Keratinocyte (primary cell): ENCODE results near the gene YBX1. TPM values are rescaled to one million over a fixed set of nuclear protein-coding genes. Genes with fewer than 3 reads are reported as not detected.
"Not testable (repeated sequence)": the region's sequence is repeated elsewhere in the genome, so short reads cannot be mapped to it uniquely, and the experiment has no call there.

Experiments used
- DNase-seq: peaks from one replicate; pipeline ENCODE4 v3.0.0-alpha.2; 2011; ENCODE audit warnings: low read depth, missing footprints, low spot score
- FAIRE-seq: peaks from 2 replicates; lab custom pipeline; 2011; peaks lifted over from hg19 to GRCh38; lab: Jason Lieb, UNC
- H2AFZ ChIP-seq: 2 replicates; pipeline ENCODE4 v1.6.0; 2012; ENCODE audit warnings: low read length, control low read depth, inconsistent platforms; ENCODE audit not compliant: control insufficient read depth
- H3K27ac ChIP-seq: 2 replicates; pipeline ENCODE4 v1.5.1; 2011; ENCODE audit warnings: low read length; ENCODE audit not compliant: control insufficient read depth, insufficient read depth
- H3K27me3 ChIP-seq: 3 replicates; pipeline ENCODE4 v1.6.0; 2011; ENCODE audit warnings: low read length; ENCODE audit not compliant: control insufficient read depth, insufficient read depth; ENCODE audit errors: extremely low read depth
- H3K36me3 ChIP-seq, 2 experiments: 2 replicates in 1 of 2; 3 replicates in 1 of 2; pipeline ENCODE4 v1.5.1; 2011; ENCODE audit warnings: low read length in 2 of 2, mild to moderate bottlenecking in 1 of 2; ENCODE audit not compliant: control insufficient read depth in 2 of 2, insufficient read depth in 2 of 2; ENCODE audit errors: extremely low read depth in 1 of 2
- H3K4me1 ChIP-seq: 3 replicates; pipeline ENCODE4 v1.5.1; 2011; ENCODE audit warnings: low read length; ENCODE audit not compliant: control insufficient read depth, insufficient read depth; ENCODE audit errors: extremely low read depth
- H3K4me2 ChIP-seq: 3 replicates; pipeline ENCODE4 v1.6.0; 2011; ENCODE audit warnings: low read depth, low read length; ENCODE audit not compliant: control insufficient read depth, insufficient read depth; ENCODE audit errors: extremely low read depth
- H3K4me3 ChIP-seq, 3 experiments: fragments of 200-600 bp in 1 of 3; sonication (generic) in 1 of 3; 2 replicates in 2 of 3; 3 replicates in 1 of 3; pipeline ENCODE4 v1.5.1; 2011 to 2016; ENCODE audit warnings: low read length in 3 of 3, mild to moderate bottlenecking in 3 of 3, control low read depth in 2 of 3, inconsistent platforms in 1 of 3, low read depth in 1 of 3, mixed read lengths in 1 of 3, mixed run types in 1 of 3, moderate library complexity in 1 of 3; ENCODE audit not compliant: control insufficient read depth in 2 of 3, insufficient read depth in 2 of 3; ENCODE audit errors: extremely low read depth in 1 of 3
- H3K79me2 ChIP-seq: 2 replicates; pipeline ENCODE4 v1.6.0; 2012; ENCODE audit warnings: low read length; ENCODE audit not compliant: control insufficient read depth, insufficient read depth
- H3K9ac ChIP-seq: 3 replicates; pipeline ENCODE4 v1.6.0; 2011; ENCODE audit warnings: low read length; ENCODE audit not compliant: control insufficient read depth, insufficient read depth; ENCODE audit errors: extremely low read depth
- H3K9me1 ChIP-seq: 3 replicates; pipeline ENCODE4 v1.6.0; 2011; ENCODE audit warnings: low read length; ENCODE audit not compliant: control insufficient read depth, insufficient read depth; ENCODE audit errors: extremely low read depth
- H3K9me3 ChIP-seq: 2 replicates; pipeline ENCODE4 v1.5.1; 2012; ENCODE audit warnings: low read depth, low read length; ENCODE audit not compliant: control insufficient read depth
- H4K20me1 ChIP-seq: 3 replicates; pipeline ENCODE4 v1.6.0; 2011; ENCODE audit warnings: low read length; ENCODE audit not compliant: control insufficient read depth, insufficient read depth; ENCODE audit errors: extremely low read depth
- CTCF ChIP-seq, 3 experiments: IDR thresholded peaks in 1 of 3; conservative IDR thresholded peaks in 1 of 3; optimal IDR thresholded peaks in 1 of 3; 2 replicates in 2 of 3; 3 replicates in 1 of 3; pipeline versions ENCODE3 to v1.5.1; 2011; ENCODE audit warnings: low read length in 3 of 3, mild to moderate bottlenecking in 3 of 3, moderate library complexity in 2 of 3, control low read depth in 1 of 3, inconsistent platforms in 1 of 3; ENCODE audit not compliant: insufficient read depth in 2 of 3; ENCODE audit errors: extremely low read depth in 1 of 3
- EZH2 ChIP-seq: IDR thresholded peaks from one replicate; pipeline ENCODE4 v1.6.1; 2012; ENCODE audit warnings: inconsistent platforms, mild to moderate bottlenecking, low read length, moderate library complexity
- dilution Hi-C: fragments of 300-500 bp; cut with MboI; formaldehyde crosslinking; loops from one replicate; pipeline ENCODE4 v1.7.0; 2020; ENCODE audit warnings: low sequenced_read_pairs; ENCODE audit not compliant: extremely low pct_ligation_motif_present
- polyA plus RNA-seq, 5 experiments: library from polyadenylated mRNA; depleted of rRNA in 3 of 5; stranded (reverse) in 3 of 5; stranded (forward) in 1 of 5; unstranded in 1 of 5; fragments of >200 nt; gene quantifications; 1 replicate in 1 of 5; 2 replicates in 3 of 5; 3 replicates in 1 of 5; pipeline versions ENCODE4 v1.2.1 to v1.2.3, GENCODE V29; 2011 to 2012; ENCODE audit warnings: missing spikeins in 2 of 5, low read depth in 1 of 5, low replicate concordance in 1 of 5

Gene YBX1
- polyA plus RNA-seq, 1 donor (not counting 4 experiments of a cell fraction or from before 2014, with no cell fraction given), result 1,066 TPM

- DNase-seq (no peak), FAIRE-seq (no peak)
- no peaks in the 10 kb centered on the region for H3K9me3 ChIP-seq
- dilution Hi-C loops, result no loop called here
- H4K20me1 ChIP-seq, result no peaks in the 10 kb centered on the region
- no peak for TF ChIP-seq EZH2
- TF ChIP-seq CTCF (optimal IDR thresholded peaks at IDR 0.05 in 1 of 3, IDR thresholded peaks at IDR 0.05 in 1 of 3, conservative IDR thresholded peaks at IDR 0.05 in 1 of 3; ENCODE audit: extremely low read depth in 1 of 3, insufficient read depth in 2 of 3, low read length in 3 of 3), result no peak
- H3K79me2 ChIP-seq, result no peaks in the 10 kb centered on the region
- no peak overlapping the region for H2AFZ ChIP-seq
- no peaks in the 10 kb centered on the region for H3K27me3 ChIP-seq
- H3K36me3 ChIP-seq, result peaks cover 32 to 36% of the 10 kb centered on the region in 2 experiments
- peaks cover 4% of the 10 kb centered on the region for H3K4me1 ChIP-seq
- no peak overlapping the region for H3K27ac ChIP-seq
- no peak overlapping the region for H3K4me2 ChIP-seq
- H3K4me3 ChIP-seq, result no peak overlapping the region
- H3K9ac ChIP-seq, result no peak overlapping the region
- H3K9me1 ChIP-seq, result peaks cover 3% of the 10 kb centered on the region
Observed at GRCh38 chr1:42750041-42750440, 67.8 kb downstream of the YBX1 start.

GRCh38 chr1:42751511-42752070 lies 69.4 kb downstream of the YBX1 start:
- H3K4me3 ChIP-seq, DNase-seq, H3K9me3 ChIP-seq, H3K27ac ChIP-seq, H3K4me1 ChIP-seq, H2AFZ ChIP-seq, H3K79me2 ChIP-seq, FAIRE-seq, H3K9ac ChIP-seq, H3K27me3 ChIP-seq, H3K9me1 ChIP-seq, H3K4me2 ChIP-seq, H4K20me1 ChIP-seq, dilution Hi-C loops: not testable (repeated sequence)
- H3K36me3 ChIP-seq, result peaks cover 38 to 41% of the 10 kb centered on the region in 2 experiments

- peaks cover 3% of the 10 kb centered on the region for H3K9me1 ChIP-seq
- H3K79me2 ChIP-seq, result no peaks in the 10 kb centered on the region
- H3K4me1 ChIP-seq, result peaks cover 4% of the 10 kb centered on the region
- no peaks in the 10 kb centered on the region for H3K9me3 ChIP-seq
- H3K4me2 ChIP-seq, result no peak overlapping the region
- H3K36me3 ChIP-seq, result peaks cover 39 to 40% of the 10 kb centered on the region in 2 experiments
- DNase-seq, result no peak
- H2AFZ ChIP-seq, result no peak overlapping the region
- no peak overlapping the region for H3K4me3 ChIP-seq
- TF ChIP-seq CTCF (optimal IDR thresholded peaks at IDR 0.05 in 1 of 3, IDR thresholded peaks at IDR 0.05 in 1 of 3, conservative IDR thresholded peaks at IDR 0.05 in 1 of 3; ENCODE audit: extremely low read depth in 1 of 3, insufficient read depth in 2 of 3, low read length in 3 of 3), result no peak
- TF ChIP-seq EZH2, result no peak
- H3K27ac ChIP-seq, result no peak overlapping the region
- no peaks in the 10 kb centered on the region for H3K27me3 ChIP-seq
- dilution Hi-C loops, result no loop called here
- H3K9ac ChIP-seq, result no peak overlapping the region
- no peaks in the 10 kb centered on the region for H4K20me1 ChIP-seq
- FAIRE-seq, result no peak
Observed at GRCh38 chr1:42752284-42752683, 70.1 kb downstream of the YBX1 start.
